ENCODE data around the gene MAML2. TPM values are rescaled to one million over a fixed set of nuclear protein-coding genes. Genes with fewer than 3 reads are reported as not detected.

Gene MAML2
- polyA plus RNA-seq, 1 of the 3 experiments (the other 2 are of a cell fraction): 20.1 TPM

DNA sequence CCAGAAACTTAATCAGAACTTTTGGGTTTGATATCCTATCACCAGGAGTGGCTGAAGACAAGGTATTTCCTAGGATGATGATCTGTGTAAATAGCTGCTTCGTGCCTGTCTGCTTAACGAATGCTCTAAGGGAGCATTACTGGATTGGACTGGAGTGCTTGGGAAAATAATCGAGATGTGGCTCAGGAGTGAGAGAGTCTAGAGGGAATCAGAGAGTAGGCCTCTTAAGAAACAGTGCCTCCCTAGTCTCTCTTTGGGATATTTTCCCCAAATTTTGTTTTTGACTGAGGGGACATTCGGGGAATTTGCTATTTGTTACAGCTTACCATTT is 2.5 kb downstream of the MAML2 start:
- no peaks in the 10 kb centered on the region for H3K27me3 ChIP-seq (ENCODE audit: insufficient read depth)

GRCh38 chr11:96339706-96340554 is 3.1 kb downstream of the MAML2 start:
- Histone ChIP-seq H3K27me3 (ENCODE audit: insufficient read depth) (no peaks in the 10 kb centered on the region), H3K4me1 (ENCODE audit: control insufficient read depth in 1 of 2, insufficient read depth in 2 of 2, low read depth in 1 of 2, low read length in 1 of 2) (peaks cover 31 to 37% of the 10 kb centered on the region in 2 experiments; a peak in 3 of 4 replicates), H3K27ac (ENCODE audit: low read depth in 2 of 2, low read length in 1 of 2) (peak overlapping the region; percentile 43 to 91; a peak in 3 of 4 replicates), H2AFZ (ENCODE audit: low read depth) (no peak overlapping the region), H3K4me2 (peak overlapping the region; percentile 81), H3K4me3 (ENCODE audit: low read depth in 2 of 2, low read length in 1 of 2) (peak overlapping the region; percentile 84 to 90; a peak in 3 of 4 replicates), H4K20me1 (ENCODE audit: insufficient read depth) (peaks cover 32% of the 10 kb centered on the region), H3K9me2 (no peaks in the 10 kb centered on the region), H3F3A (replicated peaks; ENCODE audit: insufficient read depth) (peaks cover 20% of the 10 kb centered on the region), H3K36me3 (replicated peaks in 1 of 2; ENCODE audit: control insufficient read depth in 1 of 2, insufficient read depth in 2 of 2, low read length in 1 of 2) (peaks cover 10 to 13% of the 10 kb centered on the region in 2 experiments), H3K9ac (peak overlapping the region; percentile 55), H3K79me2 (ENCODE audit: insufficient read depth) (peaks cover 81% of the 10 kb centered on the region), H3K9me3 (no peaks in the 10 kb centered on the region)
- DNase-seq: no peak
- TF ChIP-seq SIN3A (IDR thresholded peaks at IDR 0.05; ENCODE audit: borderline replicate concordance, low read depth, low read length) (no peak), POLR2AphosphoS5 (IDR thresholded peaks at IDR 0.05; ENCODE audit: low read depth, low read length) (no peak), MXI1 (IDR thresholded peaks at IDR 0.05; ENCODE audit: low read depth, low read length) (no peak), FOSL2 (IDR thresholded peaks at IDR 0.05; ENCODE audit: borderline replicate concordance, low read depth) (peak; percentile 3; the same call in 1 of the 2 replicates)
- TF ChIP-seq, protein P1, sequence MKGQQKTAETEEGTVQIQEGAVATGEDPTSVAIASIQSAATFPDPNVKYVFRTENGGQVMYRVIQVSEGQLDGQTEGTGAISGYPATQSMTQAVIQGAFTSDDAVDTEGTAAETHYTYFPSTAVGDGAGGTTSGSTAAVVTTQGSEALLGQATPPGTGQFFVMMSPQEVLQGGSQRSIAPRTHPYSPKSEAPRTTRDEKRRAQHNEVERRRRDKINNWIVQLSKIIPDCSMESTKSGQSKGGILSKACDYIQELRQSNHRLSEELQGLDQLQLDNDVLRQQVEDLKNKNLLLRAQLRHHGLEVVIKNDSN (IDR thresholded peaks at IDR 0.05; ENCODE audit: borderline replicate concordance, low read depth): 0 out of 2 replicates have a peak, but pooled peaks have one; percentile 7
- TF ChIP-seq, protein P2, sequence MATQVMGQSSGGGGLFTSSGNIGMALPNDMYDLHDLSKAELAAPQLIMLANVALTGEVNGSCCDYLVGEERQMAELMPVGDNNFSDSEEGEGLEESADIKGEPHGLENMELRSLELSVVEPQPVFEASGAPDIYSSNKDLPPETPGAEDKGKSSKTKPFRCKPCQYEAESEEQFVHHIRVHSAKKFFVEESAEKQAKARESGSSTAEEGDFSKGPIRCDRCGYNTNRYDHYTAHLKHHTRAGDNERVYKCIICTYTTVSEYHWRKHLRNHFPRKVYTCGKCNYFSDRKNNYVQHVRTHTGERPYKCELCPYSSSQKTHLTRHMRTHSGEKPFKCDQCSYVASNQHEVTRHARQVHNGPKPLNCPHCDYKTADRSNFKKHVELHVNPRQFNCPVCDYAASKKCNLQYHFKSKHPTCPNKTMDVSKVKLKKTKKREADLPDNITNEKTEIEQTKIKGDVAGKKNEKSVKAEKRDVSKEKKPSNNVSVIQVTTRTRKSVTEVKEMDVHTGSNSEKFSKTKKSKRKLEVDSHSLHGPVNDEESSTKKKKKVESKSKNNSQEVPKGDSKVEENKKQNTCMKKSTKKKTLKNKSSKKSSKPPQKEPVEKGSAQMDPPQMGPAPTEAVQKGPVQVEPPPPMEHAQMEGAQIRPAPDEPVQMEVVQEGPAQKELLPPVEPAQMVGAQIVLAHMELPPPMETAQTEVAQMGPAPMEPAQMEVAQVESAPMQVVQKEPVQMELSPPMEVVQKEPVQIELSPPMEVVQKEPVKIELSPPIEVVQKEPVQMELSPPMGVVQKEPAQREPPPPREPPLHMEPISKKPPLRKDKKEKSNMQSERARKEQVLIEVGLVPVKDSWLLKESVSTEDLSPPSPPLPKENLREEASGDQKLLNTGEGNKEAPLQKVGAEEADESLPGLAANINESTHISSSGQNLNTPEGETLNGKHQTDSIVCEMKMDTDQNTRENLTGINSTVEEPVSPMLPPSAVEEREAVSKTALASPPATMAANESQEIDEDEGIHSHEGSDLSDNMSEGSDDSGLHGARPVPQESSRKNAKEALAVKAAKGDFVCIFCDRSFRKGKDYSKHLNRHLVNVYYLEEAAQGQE (IDR thresholded peaks at IDR 0.05; ENCODE audit: low read depth, low read length): no peak
- POLR2A ChIA-PET: no interaction called here
- CTCF ChIA-PET: interaction anchor here (0.6 to 5.3 kb wide), 5 partner anchors 98 to 503 kb away, joined by 3 to 91 read pairs (median 3); no protein-coding TSS in a partner anchor
- whole genome bisulfite sequencing (ENCODE audit: low lambda C conversion rate): 78% methylated on average over 3 of the region's 7 CpGs

More for the DNA sequence above, 2.5 kb downstream of the MAML2 start:
- DNase-seq: no peak
- Histone ChIP-seq H3K9me2 (no peaks in the 10 kb centered on the region), H3K4me3 (ENCODE audit: low read depth in 2 of 2, low read length in 1 of 2) (peak overlapping the region; percentile 84 to 90; a peak in 3 of 4 replicates), H2AFZ (ENCODE audit: low read depth) (no peak overlapping the region), H3K4me1 (ENCODE audit: control insufficient read depth in 1 of 2, insufficient read depth in 2 of 2, low read depth in 1 of 2, low read length in 1 of 2) (peaks cover 31 to 37% of the 10 kb centered on the region in 2 experiments; a peak in 3 of 4 replicates), H3K9ac (peak overlapping the region; percentile 55), H3K36me3 (replicated peaks in 1 of 2; ENCODE audit: control insufficient read depth in 1 of 2, insufficient read depth in 2 of 2, low read length in 1 of 2) (peaks cover 5 to 9% of the 10 kb centered on the region in 2 experiments), H3K27ac (ENCODE audit: low read depth in 2 of 2, low read length in 1 of 2) (peak overlapping the region; percentile 39 to 91), H3K9me3 (no peaks in the 10 kb centered on the region), H4K20me1 (ENCODE audit: insufficient read depth) (peaks cover 29% of the 10 kb centered on the region), H3F3A (replicated peaks; ENCODE audit: insufficient read depth) (peaks cover 20% of the 10 kb centered on the region), H3K4me2 (peak overlapping the region; percentile 81), H3K79me2 (ENCODE audit: insufficient read depth) (peaks cover 75% of the 10 kb centered on the region)
- CTCF ChIA-PET: interaction anchor here (0.6 to 5.3 kb wide), 4 partner anchors 99 to 504 kb away, joined by 3 to 91 read pairs (median 16); no protein-coding TSS in a partner anchor
- POLR2A ChIA-PET: no interaction called here
- 88% methylated on average over 4 of the region's 4 CpGs for WGBS (ENCODE audit: low lambda C conversion rate)
- TF ChIP-seq SMC3 (IDR thresholded peaks at IDR 0.05; ENCODE audit: low read depth, low read length) (no peak), YY1 (IDR thresholded peaks at IDR 0.05; ENCODE audit: low read depth) (no peak), JUND (IDR thresholded peaks at IDR 0.05) (no peak)

All from SK-N-SH (cell line).